DOHH2 (cell line): ENCODE results near the gene GPR161.

Experiments used
- EZH2phosphoT487 ChIP-seq: fragments of 200-600 bp; sonication (generic); IDR thresholded peaks from 2 replicates; pipeline ENCODE4 v1.6.1; 2017; ENCODE audit warnings: borderline replicate concordance, mild to moderate bottlenecking, antibody characterized with exemption, low read length, moderate library complexity, mixed read lengths
- TF ChIP-seq, protein P1 (sequence below): fragments of 200-600 bp; sonication (generic); IDR thresholded peaks from one replicate; pipeline ENCODE4 v1.5.1; 2014; ENCODE audit warnings: antibody characterized with exemption, mild to moderate bottlenecking, low read depth, low read length; ENCODE audit not compliant: poor library complexity, severe bottlenecking

GRCh38 chr1:168057921-168058320 lies 78.8 kb downstream of the GPR161 start:
- TF ChIP-seq, protein P1, sequence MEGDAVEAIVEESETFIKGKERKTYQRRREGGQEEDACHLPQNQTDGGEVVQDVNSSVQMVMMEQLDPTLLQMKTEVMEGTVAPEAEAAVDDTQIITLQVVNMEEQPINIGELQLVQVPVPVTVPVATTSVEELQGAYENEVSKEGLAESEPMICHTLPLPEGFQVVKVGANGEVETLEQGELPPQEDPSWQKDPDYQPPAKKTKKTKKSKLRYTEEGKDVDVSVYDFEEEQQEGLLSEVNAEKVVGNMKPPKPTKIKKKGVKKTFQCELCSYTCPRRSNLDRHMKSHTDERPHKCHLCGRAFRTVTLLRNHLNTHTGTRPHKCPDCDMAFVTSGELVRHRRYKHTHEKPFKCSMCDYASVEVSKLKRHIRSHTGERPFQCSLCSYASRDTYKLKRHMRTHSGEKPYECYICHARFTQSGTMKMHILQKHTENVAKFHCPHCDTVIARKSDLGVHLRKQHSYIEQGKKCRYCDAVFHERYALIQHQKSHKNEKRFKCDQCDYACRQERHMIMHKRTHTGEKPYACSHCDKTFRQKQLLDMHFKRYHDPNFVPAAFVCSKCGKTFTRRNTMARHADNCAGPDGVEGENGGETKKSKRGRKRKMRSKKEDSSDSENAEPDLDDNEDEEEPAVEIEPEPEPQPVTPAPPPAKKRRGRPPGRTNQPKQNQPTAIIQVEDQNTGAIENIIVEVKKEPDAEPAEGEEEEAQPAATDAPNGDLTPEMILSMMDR, result no peak
- TF ChIP-seq EZH2phosphoT487, result no peak
